ACHN (cell line): ENCODE data around the gene UHRF2.
"Not testable (repeated sequence)": the region's sequence is repeated elsewhere in the genome, so short reads cannot be mapped to it uniquely, and the experiment has no call there.

Experiments
- DNase-seq: peaks from one replicate; pipeline ENCODE4 v3.0.0-alpha.2; 2015
- in situ Hi-C: cut with HindIII; loops from 2 replicates; pipeline ENCODE4 v1.10.0; 2017; ENCODE audit warnings: low sequenced_read_pairs, low pct_ligation_motif_present, low pct_unique_long_range_greater_than_20kb

UHRF2 gene

GRCh38 chr9:6542617-6543016 is 129.6 kb downstream of the UHRF2 start:
- in situ Hi-C loops, DNase-seq: not testable (repeated sequence)

- DNase-seq = no peak
- in situ Hi-C loops = no loop called here
Observed at GRCh38 chr9:6543204-6543603, 130.2 kb downstream of the UHRF2 start.

GRCh38 chr9:6545017-6545691 is 132.2 kb downstream of the UHRF2 start:
- no peak for DNase-seq
- in situ Hi-C loops = no loop called here

- no peak for DNase-seq
Observed at GRCh38 chr9:6549106-6549800, 136.3 kb downstream of the UHRF2 start.

GRCh38 chr9:6551136-6551535 is 138.1 kb downstream of the UHRF2 start:
- in situ Hi-C loops = no loop called here
- DNase-seq = no peak

More at GRCh38 chr9:6549106-6549800, 136.3 kb downstream of the UHRF2 start:
- in situ Hi-C loops = no loop called here

GRCh38 chr9:6552033-6552432 is 139.0 kb downstream of the UHRF2 start:
- in situ Hi-C loops = no loop called here
- no peak for DNase-seq

GRCh38 chr9:6552498-6553121 is 139.6 kb downstream of the UHRF2 start:
- in situ Hi-C loops = no loop called here
- DNase-seq = no peak

- DNase-seq = no peak
- in situ Hi-C loops = no loop called here
Observed at GRCh38 chr9:6553866-6554265, 140.9 kb downstream of the UHRF2 start.
